GM19397 (cell line): ENCODE measurements around the gene TCHP.

Experiments used
- ATAC-seq: cut with Tn5 transposase; IDR thresholded peaks from one replicate; pipeline ENCODE4 v1.9.1; 2021; ENCODE audit warnings: mild to moderate bottlenecking, moderate library complexity; ENCODE audit not compliant: unreplicated experiment

Gene TCHP

GRCh38 chr12:109931143-109931542 lies 31.1 kb downstream of the TCHP start:
- no peak for ATAC-seq

- ATAC-seq = no peak
These were observed 32.9 kb downstream of the TCHP start for GRCh38 chr12:109932878-109933503.

GRCh38 chr12:109934026-109934425 lies 34.0 kb downstream of the TCHP start:
- no peak for ATAC-seq

- no peak for ATAC-seq
These were observed 37.3 kb downstream of the TCHP start for GRCh38 chr12:109937371-109937770.

- no peak for ATAC-seq
These were observed 38.9 kb downstream of the TCHP start for GRCh38 chr12:109938947-109939346.

GRCh38 chr12:109939504-109939903 lies 39.4 kb downstream of the TCHP start:
- no peak for ATAC-seq

- ATAC-seq = no peak
These were observed 40.4 kb downstream of the TCHP start for GRCh38 chr12:109940339-109940923.

GRCh38 chr12:109943811-109944210 lies 43.7 kb downstream of the TCHP start:
- ATAC-seq = no peak

GRCh38 chr12:109944561-109945359 lies 44.7 kb downstream of the TCHP start:
- no peak for ATAC-seq

GRCh38 chr12:109946505-109946904 lies 46.4 kb downstream of the TCHP start:
- no peak for ATAC-seq

GRCh38 chr12:109946913-109947312 lies 46.8 kb downstream of the TCHP start:
- no peak for ATAC-seq

GRCh38 chr12:109947521-109947920 lies 47.4 kb downstream of the TCHP start:
- ATAC-seq = no peak

GRCh38 chr12:109948368-109948767 lies 48.3 kb downstream of the TCHP start:
- no peak for ATAC-seq

GRCh38 chr12:109949089-109949488 lies 49.0 kb downstream of the TCHP start:
- ATAC-seq = no peak

GRCh38 chr12:109950625-109951024 lies 50.6 kb downstream of the TCHP start:
- no peak for ATAC-seq

GRCh38 chr12:109951136-109951535 lies 51.1 kb downstream of the TCHP start:
- ATAC-seq = no peak

GRCh38 chr12:109951751-109952150 lies 51.7 kb downstream of the TCHP start:
- no peak for ATAC-seq

GRCh38 chr12:109952160-109952858 lies 52.2 kb downstream of the TCHP start:
- ATAC-seq = no peak

GRCh38 chr12:109952873-109953272 lies 52.8 kb downstream of the TCHP start:
- no peak for ATAC-seq

GRCh38 chr12:109953656-109954055 lies 53.6 kb downstream of the TCHP start:
- no peak for ATAC-seq

- no peak for ATAC-seq
These were observed 58.3 kb downstream of the TCHP start for GRCh38 chr12:109958374-109958773.
